ENCODE measurements around the gene SLC4A1. TPM values are rescaled to one million over a fixed set of nuclear protein-coding genes. Genes with fewer than 3 reads are reported as not detected.
A peak's percentile ranks its signal among the peaks of the same experiment; 100 is the strongest.

The SLC4A1 gene
- total RNA-seq, 1 donor from 2014 or later = not detected

DNA sequence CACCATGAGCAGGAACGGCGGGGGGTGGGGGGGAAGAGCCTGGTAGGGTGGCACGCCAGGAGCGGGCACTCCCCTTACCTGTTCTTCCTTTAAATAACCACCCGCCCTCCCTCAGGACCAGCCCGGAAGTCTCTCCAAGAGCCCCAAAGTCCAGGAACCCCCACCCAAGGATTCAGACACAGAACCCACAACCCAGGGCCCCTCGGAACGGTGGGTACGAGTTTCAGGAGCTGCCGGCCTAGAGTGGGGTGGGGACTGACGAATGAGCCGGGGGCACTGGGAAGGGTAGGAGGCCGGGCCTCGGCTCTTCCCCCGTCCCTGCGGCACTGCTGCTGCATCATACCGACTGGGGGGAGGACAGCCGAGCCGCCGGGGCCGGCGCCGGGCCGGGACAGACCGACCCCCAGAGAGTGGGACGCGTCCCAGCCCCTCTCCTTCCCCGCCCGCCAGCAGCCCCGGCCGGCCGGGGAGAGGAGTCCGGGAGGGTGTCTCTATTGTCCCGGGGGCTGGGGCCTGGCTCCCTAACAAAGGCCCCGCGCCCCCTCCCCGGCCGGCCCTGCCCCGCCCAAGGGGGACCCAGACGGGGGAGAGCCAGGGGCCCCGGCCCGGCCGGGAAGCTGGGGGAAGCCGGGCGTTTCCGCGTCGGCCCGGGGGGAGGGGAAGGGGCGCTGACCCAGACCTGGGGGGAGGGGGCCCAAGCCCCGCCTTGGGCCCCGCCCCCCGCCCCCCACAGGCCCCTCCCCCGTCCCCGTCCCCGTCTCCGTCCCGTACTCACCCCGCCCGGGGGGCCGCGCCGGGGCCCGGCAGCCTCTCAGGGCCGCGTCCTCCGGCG lies 69.0 kb downstream of the SLC4A1 start:
- TF ChIP-seq, protein P1, sequence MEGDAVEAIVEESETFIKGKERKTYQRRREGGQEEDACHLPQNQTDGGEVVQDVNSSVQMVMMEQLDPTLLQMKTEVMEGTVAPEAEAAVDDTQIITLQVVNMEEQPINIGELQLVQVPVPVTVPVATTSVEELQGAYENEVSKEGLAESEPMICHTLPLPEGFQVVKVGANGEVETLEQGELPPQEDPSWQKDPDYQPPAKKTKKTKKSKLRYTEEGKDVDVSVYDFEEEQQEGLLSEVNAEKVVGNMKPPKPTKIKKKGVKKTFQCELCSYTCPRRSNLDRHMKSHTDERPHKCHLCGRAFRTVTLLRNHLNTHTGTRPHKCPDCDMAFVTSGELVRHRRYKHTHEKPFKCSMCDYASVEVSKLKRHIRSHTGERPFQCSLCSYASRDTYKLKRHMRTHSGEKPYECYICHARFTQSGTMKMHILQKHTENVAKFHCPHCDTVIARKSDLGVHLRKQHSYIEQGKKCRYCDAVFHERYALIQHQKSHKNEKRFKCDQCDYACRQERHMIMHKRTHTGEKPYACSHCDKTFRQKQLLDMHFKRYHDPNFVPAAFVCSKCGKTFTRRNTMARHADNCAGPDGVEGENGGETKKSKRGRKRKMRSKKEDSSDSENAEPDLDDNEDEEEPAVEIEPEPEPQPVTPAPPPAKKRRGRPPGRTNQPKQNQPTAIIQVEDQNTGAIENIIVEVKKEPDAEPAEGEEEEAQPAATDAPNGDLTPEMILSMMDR (IDR thresholded peaks at IDR 0.05; ENCODE audit: insufficient read depth, low read length, poor library complexity, severe bottlenecking) = no peak
- Histone ChIP-seq H3K27me3 (ENCODE audit: control insufficient read depth, insufficient read depth, low read length) (no peaks in the 10 kb centered on the region), H3K4me3 (ENCODE audit: low read depth, low read length) (peak overlapping the region; percentile 84), H3K36me3 (ENCODE audit: control insufficient read depth, insufficient read depth, low read length) (peaks cover 8% of the 10 kb centered on the region)
- no peak for DNase-seq (ENCODE audit: low read depth)

Other genes starting within 250 kb of the SLC4A1 start
- gene LSM12, start 201.5 kb downstream of the SLC4A1 start, total RNA-seq = 39.1 and 52.7 TPM in 2 replicates
- gene G6PC3, start 197.4 kb downstream of the SLC4A1 start, total RNA-seq = 37.5 and 53.9 TPM in 2 replicates
- gene HDAC5, start 144.5 kb downstream of the SLC4A1 start, total RNA-seq = 32.5 and 37.7 TPM in 2 replicates
- gene HROB, start 126.2 kb downstream of the SLC4A1 start, total RNA-seq = 3.1 and 3.8 TPM in 2 replicates
- not detected in 2 replicates for gene ASB16, start 97.4 kb downstream of the SLC4A1 start, total RNA-seq
- gene TMUB2, start 81.2 kb downstream of the SLC4A1 start, total RNA-seq = 35.0 and 40.5 TPM in 2 replicates
- 50.8 and 65.9 TPM in 2 replicates for gene ATXN7L3, start 68.3 kb downstream of the SLC4A1 start, total RNA-seq
- 35.7 and 41.7 TPM in 2 replicates for gene UBTF, start 48.5 kb downstream of the SLC4A1 start, total RNA-seq
- gene RUNDC3A, start 40.5 kb upstream of the SLC4A1 start, total RNA-seq = 3.3 and 12.3 TPM in 2 replicates
- 145 and 146 TPM in 2 replicates for gene SLC25A39, start 56.7 kb upstream of the SLC4A1 start, total RNA-seq
- 521 and 704 TPM in 2 replicates for gene GRN, start 77.2 kb upstream of the SLC4A1 start, total RNA-seq
- 12.6 and 16.3 TPM in 2 replicates for gene FAM171A2, start 95.7 kb upstream of the SLC4A1 start, total RNA-seq
- gene ITGA2B, start 121.5 kb upstream of the SLC4A1 start, total RNA-seq = 0.04 and 0.14 TPM in 2 replicates
- gene GPATCH8, start 235.3 kb upstream of the SLC4A1 start, total RNA-seq = 30.9 and 34.9 TPM in 2 replicates

Data from kidney epithelial cell (primary cell).